ENCODE measurements around the gene TMEM59. TPM values are rescaled to one million over a fixed set of nuclear protein-coding genes. Genes with fewer than 3 reads are reported as not detected.
"Not testable (repeated sequence)": the region's sequence is repeated elsewhere in the genome, so short reads cannot be mapped to it uniquely, and the experiment has no call there.

TMEM59 gene
- polyA plus RNA-seq, 3 donors: 169 to 925 (median 831) TPM

DNA sequence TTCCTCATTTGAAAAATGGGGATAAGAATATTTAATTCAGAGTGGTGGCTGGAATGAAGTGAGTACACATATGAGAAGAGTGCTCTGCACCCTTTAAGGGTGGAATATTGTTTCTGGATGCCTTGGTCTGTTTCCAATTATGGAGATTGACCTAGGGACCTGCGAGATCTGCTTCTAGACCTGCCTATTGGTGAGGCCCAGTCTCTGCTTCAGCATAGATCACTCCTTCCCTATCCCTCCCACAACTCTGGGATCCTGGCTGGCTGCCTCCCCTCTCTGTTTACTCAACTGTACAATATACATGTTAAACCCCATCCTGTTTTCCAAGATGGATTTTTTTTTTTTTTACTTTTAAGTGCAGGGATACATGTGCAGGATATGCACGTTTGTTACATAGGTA is 28.6 kb downstream of the TMEM59 start:
- Mint-ChIP-seq H3K36me3 (peaks cover 12% of the 10 kb centered on the region in 2 donors), H3K27ac (no peak overlapping the region), H3K27me3 (ENCODE audit: low read depth in 3 of 3) (peaks cover 0 to 4% (median 1%) of the 10 kb centered on the region in 3 donors), H3K9me3 (peaks cover 0 to 1% (median 0%) of the 10 kb centered on the region in 7 donors), H3K4me1 (no peaks in the 10 kb centered on the region), H3K4me3 (no peak overlapping the region)
- H3K27ac ChIP-seq (ENCODE audit: low read depth in 1 of 2, low read length in 2 of 2): no peak overlapping the region
- no peaks in the 10 kb centered on the region for H3K79me2 ChIP-seq (ENCODE audit: insufficient read depth, low read length)
- H4K20me1 ChIP-seq (ENCODE audit: insufficient read depth, low read length): no peaks in the 10 kb centered on the region
- TF ChIP-seq CTCF (IDR thresholded peaks at IDR 0.05): no peak
- no peaks in the 10 kb centered on the region for H3K9me3 ChIP-seq (replicated peaks in 1 of 2; ENCODE audit: control insufficient read depth in 1 of 2, insufficient read depth in 1 of 2, low read length in 2 of 2)
- no peak overlapping the region for H3K9ac ChIP-seq (ENCODE audit: insufficient read depth, low read length, poor library complexity, severe bottlenecking)
- WGBS (ENCODE audit: insufficient coverage): 100% methylated on average over 1 of the region's 2 CpGs
- intact Hi-C loops (cut with micrococcal nuclease): no loop called here
- peaks cover 0 to 12% of the 10 kb centered on the region in 2 donors for H3K36me3 ChIP-seq (replicated peaks in 1 of 2; ENCODE audit: control insufficient read depth in 1 of 2, insufficient read depth in 2 of 2, low read length in 2 of 2)
- H3K4me3 ChIP-seq (replicated peaks in 1 of 3; ENCODE audit: low read depth in 2 of 3, low read length in 3 of 3): no peak overlapping the region
- H3K4me1 ChIP-seq (ENCODE audit: control insufficient read depth in 1 of 2, insufficient read depth in 2 of 2, low read length in 2 of 2): no peaks in the 10 kb centered on the region
- no peak overlapping the region for H3K4me2 ChIP-seq (replicated peaks; ENCODE audit: extremely low read depth, low read length, poor library complexity, severe bottlenecking)
- no peak for DNase-seq
- H3K27me3 ChIP-seq (ENCODE audit: control insufficient read depth in 2 of 2, insufficient read depth in 2 of 2, low read length in 2 of 2): no peaks in the 10 kb centered on the region
- no peak overlapping the region for H2AFZ ChIP-seq (ENCODE audit: insufficient read depth, low read depth, low read length, poor library complexity, severe bottlenecking)

- H3K4me1 Mint-ChIP-seq; H3K4me3 ChIP-seq (replicated peaks in 1 of 3; ENCODE audit: low read depth in 2 of 3, low read length in 3 of 3); intact Hi-C loops (cut with micrococcal nuclease); H3K27me3 ChIP-seq (ENCODE audit: control insufficient read depth in 2 of 2, insufficient read depth in 2 of 2, low read length in 2 of 2); H3K9ac ChIP-seq (ENCODE audit: insufficient read depth, low read length, poor library complexity, severe bottlenecking); H4K20me1 ChIP-seq (ENCODE audit: insufficient read depth, low read length); H3K27me3 Mint-ChIP-seq (ENCODE audit: low read depth in 3 of 3); H3K36me3 ChIP-seq (replicated peaks in 1 of 2; ENCODE audit: control insufficient read depth in 1 of 2, insufficient read depth in 2 of 2, low read length in 2 of 2); H3K4me3 Mint-ChIP-seq; H3K9me3 ChIP-seq (replicated peaks in 1 of 2; ENCODE audit: control insufficient read depth in 1 of 2, insufficient read depth in 1 of 2, low read length in 2 of 2); H2AFZ ChIP-seq (ENCODE audit: insufficient read depth, low read depth, low read length, poor library complexity, severe bottlenecking); H3K79me2 ChIP-seq (ENCODE audit: insufficient read depth, low read length); H3K4me1 ChIP-seq (ENCODE audit: control insufficient read depth in 1 of 2, insufficient read depth in 2 of 2, low read length in 2 of 2); H3K36me3 Mint-ChIP-seq; H3K9me3 Mint-ChIP-seq; H3K27ac ChIP-seq (ENCODE audit: low read depth in 1 of 2, low read length in 2 of 2); H3K4me2 ChIP-seq (replicated peaks; ENCODE audit: extremely low read depth, low read length, poor library complexity, severe bottlenecking); DNase-seq: not testable (repeated sequence)
- 84% methylated on average over 9 of the region's 10 CpGs for WGBS (ENCODE audit: insufficient coverage)
- peak overlapping the region in 2 of 7 donors; percentile 13 to 60 for H3K27ac Mint-ChIP-seq
These were observed 33.3 kb downstream of the TMEM59 start for GRCh38 chr1:54019562-54020176.

Measured in CD14-positive monocyte (primary cell).